T-helper 2 cell treated with Interferon-gamma antibody and Interleukin-4, amounts not matched to agents 5 μg/mL and 100 μg/mL, for 36 hours (primary cell): ENCODE measurements around the gene KIRREL3.

Experiments
- DNase-seq: peaks from one replicate; pipeline ENCODE4 v3.0.0; 2021; ENCODE audit warnings: low spot score
- H3K27ac Mint-ChIP-seq: one replicate; pipeline ENCODE4 v1.8.0; 2021; ENCODE audit warnings: mild to moderate bottlenecking, mixed read lengths
- H3K27me3 Mint-ChIP-seq: one replicate; pipeline ENCODE4 v1.8.0; 2021; ENCODE audit warnings: low read depth, mixed read lengths
- H3K36me3 Mint-ChIP-seq: one replicate; pipeline ENCODE4 v1.8.0; 2021; ENCODE audit warnings: low read depth, mixed read lengths
- H3K4me1 Mint-ChIP-seq: one replicate; pipeline ENCODE4 v1.8.0; 2021; ENCODE audit warnings: low read depth, mixed read lengths
- H3K4me3 Mint-ChIP-seq: one replicate; pipeline ENCODE4 v1.8.0; 2022; ENCODE audit warnings: mild to moderate bottlenecking, moderate library complexity, mixed read lengths
- H3K9me3 Mint-ChIP-seq: one replicate; pipeline ENCODE4 v1.8.0; 2021; ENCODE audit warnings: mixed read lengths

KIRREL3 gene

GRCh38 chr11:126878913-126879482 lies 121.6 kb downstream of the KIRREL3 start:
- peaks cover 7% of the 10 kb centered on the region for H3K27me3 Mint-ChIP-seq
- H3K4me3 Mint-ChIP-seq = no peak overlapping the region
- no peaks in the 10 kb centered on the region for H3K36me3 Mint-ChIP-seq
- H3K4me1 Mint-ChIP-seq = no peaks in the 10 kb centered on the region
- no peak overlapping the region for H3K27ac Mint-ChIP-seq
- H3K9me3 Mint-ChIP-seq = no peaks in the 10 kb centered on the region
- no peak for DNase-seq

- Mint-ChIP-seq H3K27me3 (peaks cover 7% of the 10 kb centered on the region), H3K27ac (no peak overlapping the region), H3K4me1 (no peaks in the 10 kb centered on the region), H3K4me3 (no peak overlapping the region), H3K36me3 (no peaks in the 10 kb centered on the region), H3K9me3 (no peaks in the 10 kb centered on the region)
- no peak for DNase-seq
Measured at GRCh38 chr11:126874831-126875230, 125.7 kb downstream of the KIRREL3 start.

GRCh38 chr11:126874276-126874675 lies 126.3 kb downstream of the KIRREL3 start:
- peaks cover 7% of the 10 kb centered on the region for H3K27me3 Mint-ChIP-seq
- no peaks in the 10 kb centered on the region for H3K4me1 Mint-ChIP-seq
- no peak overlapping the region for H3K4me3 Mint-ChIP-seq
- DNase-seq = no peak
- H3K9me3 Mint-ChIP-seq = no peaks in the 10 kb centered on the region
- H3K36me3 Mint-ChIP-seq = no peaks in the 10 kb centered on the region
- no peak overlapping the region for H3K27ac Mint-ChIP-seq

- Mint-ChIP-seq H3K27me3 (no peaks in the 10 kb centered on the region), H3K4me3 (no peak overlapping the region), H3K4me1 (no peaks in the 10 kb centered on the region), H3K9me3 (no peaks in the 10 kb centered on the region), H3K36me3 (no peaks in the 10 kb centered on the region), H3K27ac (no peak overlapping the region)
- DNase-seq = no peak
Measured at GRCh38 chr11:126871792-126872191, 128.8 kb downstream of the KIRREL3 start.

- DNase-seq = no peak
- H3K9me3 Mint-ChIP-seq = no peaks in the 10 kb centered on the region
- no peaks in the 10 kb centered on the region for H3K4me1 Mint-ChIP-seq
- no peak overlapping the region for H3K27ac Mint-ChIP-seq
- H3K27me3 Mint-ChIP-seq = no peaks in the 10 kb centered on the region
- H3K36me3 Mint-ChIP-seq = no peaks in the 10 kb centered on the region
- no peak overlapping the region for H3K4me3 Mint-ChIP-seq
Measured at GRCh38 chr11:126870021-126870420, 130.5 kb downstream of the KIRREL3 start.

GRCh38 chr11:126868741-126869140 lies 131.8 kb downstream of the KIRREL3 start:
- Mint-ChIP-seq H3K9me3 (no peaks in the 10 kb centered on the region), H3K27ac (no peak overlapping the region), H3K27me3 (no peaks in the 10 kb centered on the region), H3K4me1 (no peaks in the 10 kb centered on the region), H3K36me3 (no peaks in the 10 kb centered on the region), H3K4me3 (no peak overlapping the region)
- no peak for DNase-seq

GRCh38 chr11:126864934-126865333 lies 135.6 kb downstream of the KIRREL3 start:
- no peaks in the 10 kb centered on the region for H3K27me3 Mint-ChIP-seq

GRCh38 chr11:126863294-126863997 lies 137.1 kb downstream of the KIRREL3 start:
- Mint-ChIP-seq H3K4me3 (no peak overlapping the region), H3K36me3 (no peaks in the 10 kb centered on the region), H3K27ac (no peak overlapping the region), H3K27me3 (no peaks in the 10 kb centered on the region), H3K9me3 (no peaks in the 10 kb centered on the region), H3K4me1 (no peaks in the 10 kb centered on the region)
- DNase-seq = no peak

More at GRCh38 chr11:126864934-126865333, 135.6 kb downstream of the KIRREL3 start:
- no peak for DNase-seq
- Mint-ChIP-seq H3K36me3 (no peaks in the 10 kb centered on the region), H3K4me1 (no peaks in the 10 kb centered on the region), H3K27ac (no peak overlapping the region), H3K4me3 (no peak overlapping the region), H3K9me3 (no peaks in the 10 kb centered on the region)

- H3K36me3 Mint-ChIP-seq = no peaks in the 10 kb centered on the region
- H3K9me3 Mint-ChIP-seq = no peaks in the 10 kb centered on the region
- no peak for DNase-seq
- no peak overlapping the region for H3K4me3 Mint-ChIP-seq
- no peaks in the 10 kb centered on the region for H3K27me3 Mint-ChIP-seq
- no peak overlapping the region for H3K27ac Mint-ChIP-seq
- no peaks in the 10 kb centered on the region for H3K4me1 Mint-ChIP-seq
Measured at GRCh38 chr11:126862664-126863243, 137.8 kb downstream of the KIRREL3 start.

GRCh38 chr11:126861796-126862459 lies 138.6 kb downstream of the KIRREL3 start:
- H3K36me3 Mint-ChIP-seq = no peaks in the 10 kb centered on the region
- H3K27ac Mint-ChIP-seq = no peak overlapping the region
- no peak for DNase-seq
- H3K27me3 Mint-ChIP-seq = no peaks in the 10 kb centered on the region
- H3K4me1 Mint-ChIP-seq = no peaks in the 10 kb centered on the region
- H3K9me3 Mint-ChIP-seq = no peaks in the 10 kb centered on the region
- H3K4me3 Mint-ChIP-seq = no peak overlapping the region

- Mint-ChIP-seq H3K4me1 (no peaks in the 10 kb centered on the region), H3K4me3 (no peak overlapping the region), H3K36me3 (no peaks in the 10 kb centered on the region), H3K27ac (no peak overlapping the region), H3K27me3 (no peaks in the 10 kb centered on the region), H3K9me3 (no peaks in the 10 kb centered on the region)
- DNase-seq = no peak
Measured at GRCh38 chr11:126857860-126858808, 142.4 kb downstream of the KIRREL3 start.

GRCh38 chr11:126855536-126855935 lies 145.0 kb downstream of the KIRREL3 start:
- H3K4me3 Mint-ChIP-seq = no peak overlapping the region
- H3K9me3 Mint-ChIP-seq = no peaks in the 10 kb centered on the region
- H3K27ac Mint-ChIP-seq = no peak overlapping the region
- H3K27me3 Mint-ChIP-seq = no peaks in the 10 kb centered on the region
- DNase-seq = no peak
- no peaks in the 10 kb centered on the region for H3K4me1 Mint-ChIP-seq
- no peaks in the 10 kb centered on the region for H3K36me3 Mint-ChIP-seq

GRCh38 chr11:126853732-126854131 lies 146.8 kb downstream of the KIRREL3 start:
- H3K27ac Mint-ChIP-seq = no peak overlapping the region
- H3K27me3 Mint-ChIP-seq = no peaks in the 10 kb centered on the region
- H3K4me3 Mint-ChIP-seq = no peak overlapping the region
- H3K9me3 Mint-ChIP-seq = no peaks in the 10 kb centered on the region
- DNase-seq = no peak
- H3K4me1 Mint-ChIP-seq = no peaks in the 10 kb centered on the region
- no peaks in the 10 kb centered on the region for H3K36me3 Mint-ChIP-seq
